ENCODE results near the gene NOCT.
A peak's percentile ranks its signal among the peaks of the same experiment; 100 is the strongest.
"Not testable (repeated sequence)": the region's sequence is repeated elsewhere in the genome, so short reads cannot be mapped to it uniquely, and the experiment has no call there.

NOCT gene

GRCh38 chr4:139050446-139050845, 34.9 kb downstream of the NOCT start:
- DNase-seq (ENCODE audit: low spot score), result no peak

- DNase-seq (ENCODE audit: low spot score), result no peak
Observed at GRCh38 chr4:139053909-139054308, 38.3 kb downstream of the NOCT start.

- no peak for DNase-seq (ENCODE audit: low spot score)
Observed at GRCh38 chr4:139054791-139055505, 39.4 kb downstream of the NOCT start.

- not testable (repeated sequence) for DNase-seq (ENCODE audit: low spot score)
Observed at GRCh38 chr4:139059026-139059425, 43.4 kb downstream of the NOCT start.

GRCh38 chr4:139060591-139060990, 45.0 kb downstream of the NOCT start:
- DNase-seq (ENCODE audit: low spot score), result no peak

- no peak for DNase-seq (ENCODE audit: low spot score)
Observed at GRCh38 chr4:139076016-139076744, 60.6 kb downstream of the NOCT start.

- no peak for DNase-seq (ENCODE audit: low spot score)
Observed at GRCh38 chr4:139077567-139078355, 62.2 kb downstream of the NOCT start.

- no peak for DNase-seq (ENCODE audit: low spot score)
Observed at GRCh38 chr4:139078926-139079325, 63.3 kb downstream of the NOCT start.

- DNase-seq (ENCODE audit: low spot score), result peak; percentile 99
Observed at GRCh38 chr4:139082750-139083606, 67.4 kb downstream of the NOCT start.

GRCh38 chr4:139083607-139083955, 68.0 kb downstream of the NOCT start:
- DNase-seq (ENCODE audit: low spot score), result peak; percentile 61

- DNase-seq (ENCODE audit: low spot score), result peak; percentile 91
Observed at GRCh38 chr4:139083956-139084803, 68.6 kb downstream of the NOCT start.

GRCh38 chr4:139084804-139085093, 69.2 kb downstream of the NOCT start:
- no peak for DNase-seq (ENCODE audit: low spot score)

GRCh38 chr4:139085141-139085540, 69.6 kb downstream of the NOCT start:
- no peak for DNase-seq (ENCODE audit: low spot score)

GRCh38 chr4:139092271-139092670, 76.7 kb downstream of the NOCT start:
- DNase-seq (ENCODE audit: low spot score), result no peak

All from cerebellar cortex (tissue), 1 donor.